GM19452 (cell line): ENCODE measurements around the gene HIVEP2.

Experiments used
- ATAC-seq: cut with Tn5 transposase; IDR thresholded peaks from one replicate; pipeline ENCODE4 v1.9.1; 2021; ENCODE audit not compliant: unreplicated experiment

The HIVEP2 gene

GRCh38 chr6:142896732-142897131, 48.2 kb downstream of the HIVEP2 start:
- no peak for ATAC-seq

GRCh38 chr6:142893088-142893487, 51.9 kb downstream of the HIVEP2 start:
- ATAC-seq, result no peak

DNA sequence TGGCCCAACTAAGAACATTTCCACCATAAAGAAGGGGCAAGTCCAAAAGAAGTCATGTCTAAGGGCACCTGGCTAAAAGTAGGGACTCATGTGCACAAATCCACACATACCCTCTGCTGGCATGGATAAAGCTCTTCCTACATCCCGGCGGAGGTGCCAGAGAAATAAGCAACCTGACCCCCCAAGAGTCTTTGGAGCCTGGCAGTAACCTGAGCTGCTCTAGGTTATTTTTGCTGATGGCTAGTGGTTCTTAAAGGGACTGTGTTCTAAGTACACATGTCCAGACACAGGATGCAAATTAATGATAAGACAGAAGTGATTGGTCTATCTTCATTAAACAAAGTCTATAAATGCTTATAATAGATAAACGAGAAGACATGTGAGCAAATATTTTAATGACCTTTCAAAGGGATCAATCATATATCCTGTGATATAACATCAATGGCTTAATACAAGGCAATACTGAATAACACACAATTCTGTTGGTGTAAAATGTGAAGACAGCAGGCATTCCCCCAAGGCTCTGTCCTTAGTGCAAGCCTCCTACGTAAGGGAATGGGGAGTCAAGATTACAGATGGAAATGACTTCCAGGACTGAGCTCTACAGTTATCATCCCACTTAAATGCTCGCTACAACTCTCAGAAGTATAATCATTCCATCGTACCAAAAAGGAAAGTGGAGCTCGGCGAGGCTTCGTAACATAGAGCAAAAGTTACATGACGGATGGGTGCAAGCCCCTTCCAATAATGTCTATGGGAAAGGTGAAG, 52.5 kb downstream of the HIVEP2 start:
- ATAC-seq, result no peak

- no peak for ATAC-seq
Observed at GRCh38 chr6:142891454-142891853, 53.5 kb downstream of the HIVEP2 start.

DNA sequence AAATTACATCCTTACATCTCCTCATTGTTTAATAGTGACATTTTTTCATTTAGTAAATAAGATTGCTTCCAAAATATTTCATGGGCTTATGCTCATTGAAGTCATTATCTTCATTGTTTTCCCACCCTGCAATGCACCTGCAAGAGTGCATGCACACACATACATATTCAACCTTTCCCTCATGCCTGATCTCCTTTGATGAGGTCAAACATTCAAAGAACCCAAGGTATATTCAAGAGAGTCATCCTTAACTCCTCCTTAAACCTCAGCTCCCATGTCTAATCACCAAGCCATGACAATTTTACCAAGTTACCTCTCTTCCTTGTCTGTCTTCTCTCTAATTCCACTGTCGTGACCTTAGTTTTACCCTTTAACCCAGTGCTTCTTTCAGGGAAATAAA, 56.5 kb downstream of the HIVEP2 start:
- ATAC-seq, result no peak

DNA sequence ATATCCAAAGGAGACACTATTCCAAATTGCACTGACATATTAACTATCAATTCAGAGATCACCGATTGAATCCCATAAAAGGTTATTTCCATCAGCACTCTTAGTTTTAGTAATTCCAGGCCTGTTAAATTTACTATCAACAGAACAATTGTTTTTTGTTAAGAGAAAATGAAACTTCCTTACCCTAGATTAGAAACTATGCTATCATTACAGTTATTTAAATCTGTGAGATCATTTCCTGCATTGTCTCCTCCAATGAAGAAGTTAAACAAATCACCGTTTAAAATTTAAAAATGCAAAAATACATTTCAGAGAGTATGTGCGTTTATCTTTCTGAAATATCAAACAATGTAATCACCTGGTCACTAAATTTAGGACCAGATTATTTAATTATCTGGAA, 57.5 kb downstream of the HIVEP2 start:
- no peak for ATAC-seq

DNA sequence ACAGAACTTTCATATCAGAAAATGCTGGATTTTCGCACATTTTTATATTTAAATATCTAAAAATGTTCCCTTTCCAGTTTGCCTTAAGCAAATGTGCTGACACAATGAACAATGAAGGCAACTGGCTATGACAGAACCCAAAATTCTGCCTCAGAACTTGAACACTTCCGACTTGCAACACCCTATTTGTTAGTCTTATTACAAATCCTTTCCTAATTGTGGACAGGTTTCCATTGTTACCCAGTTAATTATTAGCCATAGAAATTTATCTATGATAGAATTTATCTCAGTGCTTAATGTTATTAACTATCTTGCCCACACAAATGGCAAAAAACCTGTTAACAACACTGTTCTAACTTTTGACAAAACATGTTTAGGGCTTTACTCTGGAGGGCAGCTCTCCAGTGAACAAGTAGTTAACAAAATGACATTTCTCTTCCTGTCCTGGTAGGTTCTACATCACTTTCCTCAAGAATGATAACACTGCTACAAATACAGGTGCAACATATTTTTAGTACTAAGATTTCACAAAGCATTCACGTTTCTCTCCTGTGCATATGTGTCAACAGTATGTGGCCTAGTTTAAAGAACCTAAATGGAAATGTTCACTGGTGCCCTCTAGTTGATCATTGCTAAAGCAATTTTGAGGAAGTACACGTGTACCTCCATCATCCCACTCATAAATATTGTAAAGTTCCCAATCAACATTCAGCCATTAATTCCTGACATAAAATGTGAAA, 58.4 kb downstream of the HIVEP2 start:
- peak; percentile 81 for ATAC-seq

- peak; percentile 73 for ATAC-seq
Observed at GRCh38 chr6:142885182-142885867, 59.7 kb downstream of the HIVEP2 start.

DNA sequence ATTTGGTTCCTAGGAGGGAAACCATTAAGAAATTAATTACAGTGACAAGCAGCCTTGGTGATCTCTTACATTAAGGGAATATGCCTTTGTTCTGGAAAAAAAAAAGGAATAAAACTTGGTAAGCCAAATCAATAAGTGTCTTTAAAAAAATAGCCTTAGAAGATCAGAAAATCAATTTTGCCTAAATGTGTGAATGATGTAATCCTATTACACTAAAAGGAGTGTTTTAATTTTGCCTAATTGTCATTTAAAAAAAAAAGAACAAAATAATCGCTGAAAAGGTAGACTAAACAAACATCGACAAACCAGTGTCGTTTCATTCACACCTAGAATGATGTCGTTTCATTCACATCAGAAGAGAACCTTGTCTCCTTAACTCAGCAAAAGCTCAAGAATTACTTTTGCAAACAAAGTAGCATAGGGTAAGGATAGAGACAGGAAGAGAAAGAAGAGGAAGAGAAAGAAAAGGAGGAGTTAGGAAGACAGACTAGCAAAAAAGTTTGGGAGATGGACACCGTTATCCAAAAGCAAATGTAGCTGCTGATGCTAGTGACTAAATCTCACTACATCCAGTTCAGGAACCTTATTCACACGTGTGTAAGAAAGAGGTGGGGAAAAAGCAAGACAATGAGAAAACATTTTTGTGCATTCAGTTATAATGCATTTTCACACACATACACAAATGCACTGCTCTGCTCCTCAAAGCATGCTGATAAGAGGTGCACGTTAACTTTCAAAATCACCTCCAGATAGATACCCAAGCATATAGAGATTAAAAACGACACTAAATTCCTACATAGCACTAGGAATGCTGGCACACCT, 60.6 kb downstream of the HIVEP2 start:
- ATAC-seq, result no peak

DNA sequence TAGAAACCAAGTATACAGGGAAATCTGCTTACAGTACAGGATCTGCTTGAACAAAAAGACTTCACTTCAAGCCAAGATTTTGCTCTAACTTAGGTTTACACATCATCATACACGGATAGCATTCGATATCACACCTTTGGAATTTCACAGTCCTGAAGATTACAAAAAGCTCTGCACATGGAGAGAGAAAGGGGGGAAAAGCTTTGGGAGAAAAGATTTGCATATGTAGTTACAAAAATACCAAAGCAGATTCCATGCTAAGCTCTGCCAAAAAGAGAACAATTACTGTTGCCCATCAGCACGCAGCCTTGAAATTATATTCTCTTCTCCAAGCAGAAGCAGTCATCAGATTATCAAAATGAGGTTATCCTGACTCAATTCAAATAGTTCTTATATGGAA, 62.0 kb downstream of the HIVEP2 start:
- ATAC-seq, result no peak

DNA sequence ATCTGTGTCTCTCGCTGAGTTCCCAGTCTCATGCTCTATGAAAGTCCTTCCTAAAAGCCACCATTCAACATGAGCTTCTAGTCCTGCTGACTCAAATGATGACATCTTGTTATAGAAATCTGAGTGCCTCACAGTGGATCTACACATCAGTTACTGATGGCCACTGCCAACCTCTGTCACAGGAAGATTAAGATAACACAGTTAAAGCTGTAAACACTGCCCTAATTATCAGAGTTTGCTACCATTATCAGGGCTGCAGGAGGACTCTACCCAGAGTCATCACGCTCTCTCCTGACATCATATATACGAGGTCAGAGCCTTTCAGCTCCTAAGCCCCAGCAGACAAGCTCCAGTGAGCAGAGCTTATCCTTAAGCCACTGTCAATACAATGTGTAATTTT, 63.2 kb downstream of the HIVEP2 start:
- ATAC-seq, result no peak

- ATAC-seq, result no peak
Observed at GRCh38 chr6:142881290-142881689, 63.7 kb downstream of the HIVEP2 start.

- no peak for ATAC-seq
Observed at GRCh38 chr6:142880201-142880600, 64.8 kb downstream of the HIVEP2 start.

DNA sequence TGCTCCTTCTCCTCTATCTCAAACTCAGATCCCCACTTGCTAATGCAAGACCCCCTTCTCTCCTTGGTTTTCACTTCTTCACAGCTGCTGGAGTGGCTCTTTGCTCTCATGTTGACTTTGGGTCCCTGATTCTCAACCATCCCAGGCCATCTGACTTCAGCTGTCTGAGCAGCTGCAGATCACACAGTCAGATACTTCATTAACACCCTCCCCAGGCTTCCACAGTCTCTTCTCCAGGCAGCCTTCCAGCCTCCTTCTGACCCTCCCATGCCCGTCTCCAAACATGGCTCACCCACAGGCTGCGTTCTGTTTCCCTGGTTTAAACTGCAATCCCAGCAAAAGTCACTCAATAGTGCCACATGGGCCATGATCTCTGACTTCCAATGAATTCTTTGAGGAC, 65.4 kb downstream of the HIVEP2 start:
- no peak for ATAC-seq

- no peak for ATAC-seq
Observed at GRCh38 chr6:142879076-142879475, 65.9 kb downstream of the HIVEP2 start.

- ATAC-seq, result no peak
Observed at GRCh38 chr6:142878407-142878806, 66.6 kb downstream of the HIVEP2 start.

DNA sequence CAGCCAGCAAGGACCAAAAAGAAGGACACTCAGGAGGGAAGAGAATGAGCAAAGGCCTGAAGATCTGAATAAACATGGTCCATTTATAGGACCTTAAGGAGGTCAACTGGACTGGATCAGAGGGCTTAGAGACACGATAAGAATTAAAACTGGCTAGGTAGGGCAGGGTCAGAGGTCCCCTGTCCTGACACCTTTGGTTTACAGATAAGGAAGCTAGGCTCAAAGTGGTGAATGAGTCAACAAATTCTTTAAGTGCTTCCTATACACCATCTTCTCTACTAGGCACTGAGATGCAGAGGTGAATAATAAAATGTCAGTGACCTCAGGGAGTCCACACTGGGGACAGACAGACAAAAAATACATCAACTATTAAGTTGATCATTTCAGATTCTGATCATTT, 70.3 kb downstream of the HIVEP2 start:
- ATAC-seq, result no peak

- ATAC-seq, result no peak
Observed at GRCh38 chr6:142872376-142872775, 72.6 kb downstream of the HIVEP2 start.

DNA sequence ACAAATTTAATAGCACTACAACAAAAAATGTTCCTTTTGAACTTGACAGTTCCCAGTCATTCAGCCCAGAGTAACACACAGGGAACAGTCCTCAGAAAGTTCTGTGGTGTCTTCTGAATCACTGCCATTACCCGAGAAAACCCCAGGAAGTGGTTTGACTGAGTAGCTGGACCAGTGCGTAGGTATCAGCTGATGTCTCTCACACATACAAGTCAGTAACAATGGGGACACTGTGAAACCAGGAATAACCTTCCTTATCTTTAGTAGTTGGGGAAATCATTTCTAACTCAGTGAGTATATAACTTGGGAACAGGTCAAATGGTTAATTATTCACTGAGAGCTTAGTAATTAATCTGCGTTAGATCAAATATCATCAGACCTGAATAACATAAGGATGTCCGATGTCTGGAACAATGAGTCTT, 73.1 kb downstream of the HIVEP2 start:
- peak; percentile 94 for ATAC-seq

GRCh38 chr6:142870787-142871415, 74.1 kb downstream of the HIVEP2 start:
- ATAC-seq, result no peak

DNA sequence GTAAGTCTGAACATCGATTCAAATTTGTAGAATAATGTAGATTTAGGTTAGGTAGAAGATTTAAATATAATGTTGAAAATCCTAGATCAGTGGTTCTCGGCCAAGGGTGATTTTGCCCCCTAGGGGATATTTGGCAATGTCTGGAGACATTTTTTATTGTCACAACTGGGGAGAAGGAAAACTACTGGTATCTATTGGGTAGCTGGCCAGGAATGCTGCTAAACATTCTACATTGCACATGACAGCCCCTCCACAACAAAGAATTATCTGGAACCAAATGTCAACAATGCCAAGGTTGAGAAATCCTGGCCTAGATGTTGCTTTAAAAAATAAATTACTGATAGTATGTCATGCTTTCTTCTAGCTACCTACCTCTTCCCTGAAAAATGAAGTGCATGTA, 76.1 kb downstream of the HIVEP2 start:
- ATAC-seq, result no peak
